Neural cell (in vitro differentiated cells): ENCODE data around the gene ABAT. TPM values are rescaled to one million over a fixed set of nuclear protein-coding genes. Genes with fewer than 3 reads are reported as not detected.

Source experiments
- H2AFZ ChIP-seq: fragments of 200-600, 300-800 bp; sonication (generic), shearing (Covaris generic); 2 replicates; pipeline ENCODE4 v1.6.0; 2014; ENCODE audit warnings: low read depth, mild to moderate bottlenecking, antibody characterized with exemption, low read length, moderate library complexity
- H3F3A ChIP-seq: fragments of 200-600 bp; shearing (Covaris generic); 2 replicates; pipeline ENCODE4 v1.6.1; 2016; ENCODE audit warnings: mild to moderate bottlenecking, moderate library complexity, mixed read lengths, antibody characterized with exemption, low read length; ENCODE audit not compliant: insufficient read depth, poor library complexity, severe bottlenecking
- H3K27ac ChIP-seq: fragments of 200-600, 300-800 bp; sonication (generic), shearing (Covaris generic); 2 replicates; pipeline ENCODE4 v1.5.1; 2014; ENCODE audit warnings: mild to moderate bottlenecking, low read length, moderate library complexity
- H3K27me3 ChIP-seq: fragments of 300-800, 200-600 bp; sonication (generic), shearing (Covaris generic); 2 replicates; pipeline ENCODE4 v1.6.0; 2014; ENCODE audit warnings: mild to moderate bottlenecking, low read depth, low read length, moderate library complexity; ENCODE audit not compliant: insufficient read depth
- H3K36me3 ChIP-seq: fragments of 300-800, 200-600 bp; sonication (generic), shearing (Covaris generic); 2 replicates; pipeline ENCODE4 v1.5.1; 2014; ENCODE audit warnings: mild to moderate bottlenecking, antibody characterized with exemption, low read length, moderate library complexity; ENCODE audit not compliant: insufficient read depth
- H3K4me2 ChIP-seq: fragments of 300-800, 200-600 bp; sonication (generic), shearing (Covaris generic); 2 replicates; pipeline ENCODE4 v1.6.0; 2014; ENCODE audit warnings: mild to moderate bottlenecking, low read length
- H3K4me3 ChIP-seq: fragments of 300-800, 200-600 bp; sonication (generic), shearing (Covaris generic); 2 replicates; pipeline ENCODE4 v1.5.1; 2014; ENCODE audit warnings: mild to moderate bottlenecking, low read length, moderate library complexity
- H3K79me2 ChIP-seq: fragments of 200-600 bp; shearing (Covaris generic); replicated peaks from 2 replicates; pipeline ENCODE4 v1.6.0; 2014; ENCODE audit warnings: mild to moderate bottlenecking, low read length, moderate library complexity; ENCODE audit not compliant: insufficient read depth
- H3K9ac ChIP-seq: fragments of 300-800, 200-600 bp; sonication (generic), shearing (Covaris generic); 2 replicates; pipeline ENCODE4 v1.6.1; 2016; ENCODE audit warnings: mild to moderate bottlenecking, low read length, mixed read lengths
- H3K9me2 ChIP-seq: fragments of 200-600 bp; shearing (Covaris generic); 2 replicates; pipeline ENCODE4 v1.6.1; 2016; ENCODE audit warnings: mild to moderate bottlenecking, low read length, mixed read lengths; ENCODE audit not compliant: insufficient read depth
- H3K9me3 ChIP-seq: fragments of 200-600, 300-800 bp; sonication (generic), shearing (Covaris generic); 2 replicates; pipeline ENCODE4 v1.6.1; 2016; ENCODE audit warnings: mild to moderate bottlenecking, mixed run types, low read length, moderate library complexity, mixed read lengths
- H4K20me1 ChIP-seq: fragments of 200-600 bp; shearing (Covaris generic); 2 replicates; pipeline ENCODE4 v1.6.1; 2016; ENCODE audit warnings: mild to moderate bottlenecking, mixed run types; ENCODE audit not compliant: insufficient read depth
- CTCF ChIP-seq: fragments of 450-650 bp; IDR thresholded peaks from 2 replicates; pipeline ENCODE4 v1.5.1; 2014; ENCODE audit warnings: antibody characterized with exemption, mild to moderate bottlenecking, moderate library complexity; ENCODE audit not compliant: poor library complexity, severe bottlenecking
- EP300 ChIP-seq: fragments of 450-650 bp; conservative IDR thresholded peaks from 2 replicates; pipeline ENCODE4 v1.6.1; 2014; ENCODE audit warnings: antibody characterized with exemption, mild to moderate bottlenecking, moderate library complexity; ENCODE audit not compliant: poor library complexity, severe bottlenecking
- EZH2 ChIP-seq: fragments of 200-600, 300-800 bp; shearing (Covaris generic), sonication (generic); IDR thresholded peaks from 2 replicates; pipeline ENCODE4 v1.6.1; 2014; ENCODE audit warnings: antibody characterized with exemption, low read length, borderline replicate concordance, mild to moderate bottlenecking; ENCODE audit not compliant: insufficient read depth, poor library complexity, severe bottlenecking
- MXI1 ChIP-seq: fragments of 450-650 bp; conservative IDR thresholded peaks from 2 replicates; pipeline ENCODE4 v1.6.1; 2014; ENCODE audit warnings: antibody characterized with exemption, mild to moderate bottlenecking; ENCODE audit not compliant: poor library complexity, severe bottlenecking
- POLR2AphosphoS5 ChIP-seq: IDR thresholded peaks from 2 replicates; pipeline ENCODE4 v1.6.1; 2012
- RAD21 ChIP-seq: fragments of 450-650 bp; conservative IDR thresholded peaks from 2 replicates; pipeline ENCODE4 v1.6.1; 2014; ENCODE audit warnings: antibody characterized with exemption, mild to moderate bottlenecking, moderate library complexity
- SMC3 ChIP-seq: fragments of 450-650 bp; conservative IDR thresholded peaks from 2 replicates; pipeline ENCODE4 v1.6.1; 2014; ENCODE audit warnings: antibody characterized with exemption, mild to moderate bottlenecking, moderate library complexity; ENCODE audit not compliant: poor library complexity
- TAF1 ChIP-seq: IDR thresholded peaks from 2 replicates; pipeline ENCODE4 v1.6.1; 2012; ENCODE audit warnings: low read depth
- polyA plus RNA-seq: library from polyadenylated mRNA; depleted of rRNA; stranded (reverse); fragments of >200 nt; gene quantifications from 2 replicates; pipeline ENCODE4 v1.2.3, GENCODE V29; 2014
- TF ChIP-seq, protein P1 (sequence below): IDR thresholded peaks from 2 replicates; pipeline ENCODE4 v1.6.1; 2012; ENCODE audit warnings: borderline replicate concordance

Gene ABAT
- polyA plus RNA-seq, 1 donor from 2014 or later = 125 TPM

GRCh38 chr16:8814095-8814806 is 139.8 kb downstream of the ABAT start:
- H3K36me3 ChIP-seq = peaks cover 4% of the 10 kb centered on the region
- H3K27ac ChIP-seq = no peak overlapping the region
- H3K9ac ChIP-seq = no peak overlapping the region
- no peak overlapping the region for H3K4me2 ChIP-seq
- H3K9me2 ChIP-seq = no peaks in the 10 kb centered on the region
- H3K79me2 ChIP-seq = no peaks in the 10 kb centered on the region
- no peaks in the 10 kb centered on the region for H4K20me1 ChIP-seq
- no peaks in the 10 kb centered on the region for H3K9me3 ChIP-seq
- H3F3A ChIP-seq = no peaks in the 10 kb centered on the region
- TF ChIP-seq RAD21 (no peak), EP300 (no peak), CTCF (no peak), EZH2 (no peak), SMC3 (no peak), POLR2AphosphoS5 (no peak), TAF1 (no peak), MXI1 (no peak)
- TF ChIP-seq, protein P1, sequence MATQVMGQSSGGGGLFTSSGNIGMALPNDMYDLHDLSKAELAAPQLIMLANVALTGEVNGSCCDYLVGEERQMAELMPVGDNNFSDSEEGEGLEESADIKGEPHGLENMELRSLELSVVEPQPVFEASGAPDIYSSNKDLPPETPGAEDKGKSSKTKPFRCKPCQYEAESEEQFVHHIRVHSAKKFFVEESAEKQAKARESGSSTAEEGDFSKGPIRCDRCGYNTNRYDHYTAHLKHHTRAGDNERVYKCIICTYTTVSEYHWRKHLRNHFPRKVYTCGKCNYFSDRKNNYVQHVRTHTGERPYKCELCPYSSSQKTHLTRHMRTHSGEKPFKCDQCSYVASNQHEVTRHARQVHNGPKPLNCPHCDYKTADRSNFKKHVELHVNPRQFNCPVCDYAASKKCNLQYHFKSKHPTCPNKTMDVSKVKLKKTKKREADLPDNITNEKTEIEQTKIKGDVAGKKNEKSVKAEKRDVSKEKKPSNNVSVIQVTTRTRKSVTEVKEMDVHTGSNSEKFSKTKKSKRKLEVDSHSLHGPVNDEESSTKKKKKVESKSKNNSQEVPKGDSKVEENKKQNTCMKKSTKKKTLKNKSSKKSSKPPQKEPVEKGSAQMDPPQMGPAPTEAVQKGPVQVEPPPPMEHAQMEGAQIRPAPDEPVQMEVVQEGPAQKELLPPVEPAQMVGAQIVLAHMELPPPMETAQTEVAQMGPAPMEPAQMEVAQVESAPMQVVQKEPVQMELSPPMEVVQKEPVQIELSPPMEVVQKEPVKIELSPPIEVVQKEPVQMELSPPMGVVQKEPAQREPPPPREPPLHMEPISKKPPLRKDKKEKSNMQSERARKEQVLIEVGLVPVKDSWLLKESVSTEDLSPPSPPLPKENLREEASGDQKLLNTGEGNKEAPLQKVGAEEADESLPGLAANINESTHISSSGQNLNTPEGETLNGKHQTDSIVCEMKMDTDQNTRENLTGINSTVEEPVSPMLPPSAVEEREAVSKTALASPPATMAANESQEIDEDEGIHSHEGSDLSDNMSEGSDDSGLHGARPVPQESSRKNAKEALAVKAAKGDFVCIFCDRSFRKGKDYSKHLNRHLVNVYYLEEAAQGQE = no peak
- no peak overlapping the region for H2AFZ ChIP-seq
- H3K4me3 ChIP-seq = no peak overlapping the region
- no peaks in the 10 kb centered on the region for H3K27me3 ChIP-seq

DNA sequence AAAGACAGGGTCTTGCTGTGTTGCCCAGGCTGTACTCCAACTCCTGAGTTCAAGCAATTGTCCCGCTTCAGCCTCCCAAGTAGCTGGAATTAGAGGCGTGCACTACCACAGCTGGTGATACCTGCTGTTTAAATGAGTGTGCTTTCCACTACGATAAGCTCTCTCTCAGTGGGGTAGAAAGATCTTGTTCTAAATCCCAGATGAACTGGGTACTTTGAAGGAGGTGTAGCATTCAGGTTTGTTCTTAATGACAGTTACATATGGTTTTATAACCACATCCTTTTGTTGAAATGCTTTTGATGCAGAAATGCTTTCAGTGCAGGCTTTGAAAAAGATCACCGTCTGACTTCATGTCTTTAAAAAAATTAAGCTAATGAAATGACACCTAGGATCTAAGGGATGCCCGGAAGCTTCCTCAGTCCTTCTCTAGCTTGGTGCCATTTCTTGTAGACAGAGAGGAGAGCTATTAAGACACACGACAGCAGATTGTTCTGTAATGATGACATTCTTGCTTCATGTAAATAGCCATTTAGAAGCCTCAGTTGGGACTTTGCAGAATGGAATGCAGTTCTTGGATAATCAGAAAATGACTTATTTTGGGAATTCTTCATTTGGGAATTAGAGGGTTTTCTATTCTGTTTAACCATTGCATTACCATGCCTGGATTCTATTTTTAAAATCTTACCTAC is 142.7 kb downstream of the ABAT start:
- H3K27me3 ChIP-seq = no peaks in the 10 kb centered on the region
- peaks cover 4% of the 10 kb centered on the region for H3K36me3 ChIP-seq
- no peak overlapping the region for H2AFZ ChIP-seq
- no peak overlapping the region for H3K27ac ChIP-seq
- no peaks in the 10 kb centered on the region for H3K9me3 ChIP-seq
- no peaks in the 10 kb centered on the region for H3K79me2 ChIP-seq
- no peak overlapping the region for H3K9ac ChIP-seq
- H3K4me3 ChIP-seq = no peak overlapping the region
- H4K20me1 ChIP-seq = no peaks in the 10 kb centered on the region
- TF ChIP-seq SMC3 = no peak
- TF ChIP-seq RAD21 = no peak
- TF ChIP-seq POLR2AphosphoS5 = no peak
- TF ChIP-seq, protein P1 = no peak
- no peak for TF ChIP-seq EZH2
- no peaks in the 10 kb centered on the region for H3F3A ChIP-seq
- no peaks in the 10 kb centered on the region for H3K9me2 ChIP-seq
- H3K4me2 ChIP-seq = no peak overlapping the region
